Measurements from ENCODE around the gene RAB5A. TPM values are rescaled to one million over a fixed set of nuclear protein-coding genes. Genes with fewer than 3 reads are reported as not detected.
"Not testable (repeated sequence)": the region's sequence is repeated elsewhere in the genome, so short reads cannot be mapped to it uniquely, and the experiment has no call there.

The RAB5A gene, protein sequence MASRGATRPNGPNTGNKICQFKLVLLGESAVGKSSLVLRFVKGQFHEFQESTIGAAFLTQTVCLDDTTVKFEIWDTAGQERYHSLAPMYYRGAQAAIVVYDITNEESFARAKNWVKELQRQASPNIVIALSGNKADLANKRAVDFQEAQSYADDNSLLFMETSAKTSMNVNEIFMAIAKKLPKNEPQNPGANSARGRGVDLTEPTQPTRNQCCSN
- 10 to 100 TPM; 54.2 to 56.0 TPM for total RNA-seq

GRCh38 chr3:19946832-19947548 is at the start of gene RAB5A:
Gene RAB5A, plus strand, starts transcription at chr3:19947097. Its CDS starts 3,802 bp downstream, at chr3:19950899.
- H3K4me1 Mint-ChIP-seq, result peaks cover 37% of the 10 kb centered on the region
- peak within 1 kb of the TSS; percentile 98 for H3K27ac Mint-ChIP-seq
- peak; percentile 96 for DNase-seq
- H3K4me3 Mint-ChIP-seq, result peak within 1 kb of the TSS; percentile 99
- no peaks in the 10 kb centered on the region for H3K9me3 Mint-ChIP-seq
- no peaks in the 10 kb centered on the region for H3K27me3 Mint-ChIP-seq
- peaks cover 10% of the 10 kb centered on the region for H3K36me3 Mint-ChIP-seq

GRCh38 chr3:19898721-19899120 is 48.2 kb upstream of the RAB5A start:
- no peaks in the 10 kb centered on the region for H3K9me3 Mint-ChIP-seq
- no peak overlapping the region for H3K4me3 Mint-ChIP-seq
- no peaks in the 10 kb centered on the region for H3K27me3 Mint-ChIP-seq
- H3K4me1 Mint-ChIP-seq, result no peaks in the 10 kb centered on the region
- no peak for DNase-seq
- no peak overlapping the region for H3K27ac Mint-ChIP-seq
- no peaks in the 10 kb centered on the region for H3K36me3 Mint-ChIP-seq

- DNase-seq, result no peak
- H3K4me1 Mint-ChIP-seq, result no peaks in the 10 kb centered on the region
- no peaks in the 10 kb centered on the region for H3K36me3 Mint-ChIP-seq
These were observed 47.6 kb upstream of the RAB5A start for GRCh38 chr3:19899264-19899663.

GRCh38 chr3:19899833-19900232 is 47.1 kb upstream of the RAB5A start:
- H3K27me3 Mint-ChIP-seq, H3K9me3 Mint-ChIP-seq, H3K27ac Mint-ChIP-seq, DNase-seq, H3K4me3 Mint-ChIP-seq, H3K36me3 Mint-ChIP-seq, H3K4me1 Mint-ChIP-seq: not testable (repeated sequence)

More at GRCh38 chr3:19899264-19899663, 47.6 kb upstream of the RAB5A start:
- Mint-ChIP-seq H3K27me3 (no peaks in the 10 kb centered on the region), H3K4me3 (no peak overlapping the region), H3K9me3 (no peaks in the 10 kb centered on the region), H3K27ac (no peak overlapping the region)

DNA sequence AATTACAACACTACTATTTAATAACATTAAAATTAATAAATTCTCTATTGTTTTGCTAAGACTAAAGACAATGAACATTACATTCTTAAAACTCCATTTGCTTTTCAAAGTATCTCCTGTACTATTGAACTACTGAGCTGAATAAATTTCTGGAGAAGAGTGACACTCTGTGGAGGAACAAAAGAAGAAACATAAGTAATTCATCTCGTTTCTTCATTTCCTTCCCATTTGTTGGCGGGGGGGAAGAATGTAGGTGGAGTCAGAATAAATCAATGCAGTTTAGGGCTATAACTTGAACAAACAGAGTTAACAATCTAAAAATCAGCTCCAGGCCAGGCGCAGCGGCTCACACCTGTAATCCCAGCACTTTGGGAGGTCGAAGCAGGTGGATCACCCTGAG is 45.6 kb upstream of the RAB5A start:
- H3K4me3 Mint-ChIP-seq, result no peak overlapping the region
- no peaks in the 10 kb centered on the region for H3K36me3 Mint-ChIP-seq
- no peak overlapping the region for H3K27ac Mint-ChIP-seq
- H3K9me3 Mint-ChIP-seq, result no peaks in the 10 kb centered on the region
- DNase-seq, result no peak
- H3K27me3 Mint-ChIP-seq, result no peaks in the 10 kb centered on the region
- H3K4me1 Mint-ChIP-seq, result no peaks in the 10 kb centered on the region

GRCh38 chr3:19901918-19902317 is 45.0 kb upstream of the RAB5A start:
- Mint-ChIP-seq H3K27ac (no peak overlapping the region), H3K36me3 (no peaks in the 10 kb centered on the region), H3K4me1 (no peaks in the 10 kb centered on the region), H3K27me3 (no peaks in the 10 kb centered on the region), H3K4me3 (no peak overlapping the region), H3K9me3 (no peaks in the 10 kb centered on the region)
- no peak for DNase-seq

- Mint-ChIP-seq H3K9me3 (no peaks in the 10 kb centered on the region), H3K4me3 (no peak overlapping the region), H3K36me3 (no peaks in the 10 kb centered on the region), H3K27me3 (no peaks in the 10 kb centered on the region), H3K27ac (no peak overlapping the region), H3K4me1 (peaks cover 2% of the 10 kb centered on the region)
- no peak for DNase-seq
These were observed 43.2 kb upstream of the RAB5A start for GRCh38 chr3:19903649-19904048.

GRCh38 chr3:19907523-19907922 is 39.4 kb upstream of the RAB5A start:
- Mint-ChIP-seq H3K27me3 (no peaks in the 10 kb centered on the region), H3K27ac (no peak overlapping the region), H3K4me3 (no peak overlapping the region), H3K4me1 (peaks cover 2% of the 10 kb centered on the region), H3K9me3 (peaks cover 4% of the 10 kb centered on the region), H3K36me3 (no peaks in the 10 kb centered on the region)
- DNase-seq, result no peak

GRCh38 chr3:19911452-19911851 is 35.4 kb upstream of the RAB5A start:
- Mint-ChIP-seq H3K4me3 (no peak overlapping the region), H3K27me3 (no peaks in the 10 kb centered on the region), H3K4me1 (peaks cover 2% of the 10 kb centered on the region), H3K36me3 (no peaks in the 10 kb centered on the region), H3K27ac (no peak overlapping the region), H3K9me3 (peaks cover 13% of the 10 kb centered on the region)
- no peak for DNase-seq

DNA sequence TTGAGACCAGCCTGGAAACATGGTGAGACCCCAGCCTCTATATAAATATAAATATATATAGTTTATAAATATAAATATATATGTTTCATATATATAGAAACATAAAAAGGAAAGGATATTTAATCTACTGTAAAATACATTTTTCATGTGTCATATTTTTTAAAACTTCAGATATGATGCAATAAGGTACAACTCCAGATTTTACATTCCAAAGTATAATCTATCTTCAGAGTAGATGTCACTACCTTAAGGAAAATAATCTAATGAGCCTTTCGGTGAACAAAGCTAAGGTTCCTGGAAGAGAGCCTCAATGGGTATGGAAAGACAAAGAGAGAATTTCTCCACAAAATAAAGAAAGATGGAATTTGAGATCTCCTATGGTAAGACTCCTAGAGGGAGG is 29.7 kb upstream of the RAB5A start:
- peaks cover 9% of the 10 kb centered on the region for H3K9me3 Mint-ChIP-seq
- H3K36me3 Mint-ChIP-seq, result no peaks in the 10 kb centered on the region
- no peaks in the 10 kb centered on the region for H3K4me1 Mint-ChIP-seq
- DNase-seq, result no peak
- H3K27me3 Mint-ChIP-seq, result no peaks in the 10 kb centered on the region
- no peak overlapping the region for H3K4me3 Mint-ChIP-seq
- H3K27ac Mint-ChIP-seq, result no peak overlapping the region

GRCh38 chr3:19920401-19921080 is 26.4 kb upstream of the RAB5A start:
- Mint-ChIP-seq H3K4me1 (no peaks in the 10 kb centered on the region), H3K27me3 (no peaks in the 10 kb centered on the region), H3K9me3 (no peaks in the 10 kb centered on the region), H3K4me3 (no peak overlapping the region), H3K36me3 (no peaks in the 10 kb centered on the region), H3K27ac (no peak overlapping the region)
- no peak for DNase-seq

DNA sequence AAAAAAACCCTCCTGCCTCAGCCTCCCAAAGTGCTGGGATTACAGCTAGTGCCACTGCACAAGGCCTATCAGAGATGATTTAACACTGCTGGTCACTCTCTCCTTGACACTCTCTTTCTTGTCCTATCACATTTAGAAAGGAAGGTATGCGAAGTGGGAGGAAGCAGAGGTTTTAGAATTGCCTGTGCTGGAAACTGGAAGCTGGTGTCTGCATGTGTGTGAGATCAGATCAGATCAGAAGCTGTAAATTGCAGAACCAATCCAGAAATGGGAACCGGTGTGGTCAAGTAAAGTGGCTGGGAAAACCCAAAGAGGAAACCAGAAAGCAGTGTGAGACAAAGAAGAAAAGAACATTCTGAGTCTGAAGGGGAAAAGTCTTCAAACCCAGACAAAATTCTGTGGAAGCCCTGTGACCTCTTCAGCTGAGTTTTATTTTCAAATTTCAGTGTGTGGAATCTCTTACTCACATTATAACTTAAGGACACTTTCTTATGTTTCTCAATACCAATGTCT is 15.7 kb upstream of the RAB5A start:
- Mint-ChIP-seq H3K4me1 (peaks cover 26% of the 10 kb centered on the region), H3K4me3 (no peak overlapping the region), H3K36me3 (no peaks in the 10 kb centered on the region), H3K9me3 (no peaks in the 10 kb centered on the region), H3K27ac (peak overlapping the region; percentile 18), H3K27me3 (peaks cover 24% of the 10 kb centered on the region)
- peak; percentile 42 for DNase-seq

GRCh38 chr3:19931767-19932188 is 15.1 kb upstream of the RAB5A start:
- Mint-ChIP-seq H3K4me1 (peaks cover 26% of the 10 kb centered on the region), H3K27me3 (peaks cover 24% of the 10 kb centered on the region), H3K27ac (peak overlapping the region; percentile 18), H3K36me3 (no peaks in the 10 kb centered on the region), H3K9me3 (no peaks in the 10 kb centered on the region), H3K4me3 (peak overlapping the region; percentile 5)
- no peak for DNase-seq

GRCh38 chr3:19932422-19932821 is 14.5 kb upstream of the RAB5A start:
- peaks cover 17% of the 10 kb centered on the region for H3K27me3 Mint-ChIP-seq
- no peak for DNase-seq
- peaks cover 29% of the 10 kb centered on the region for H3K4me1 Mint-ChIP-seq
- no peaks in the 10 kb centered on the region for H3K9me3 Mint-ChIP-seq
- H3K36me3 Mint-ChIP-seq, result no peaks in the 10 kb centered on the region
- no peak overlapping the region for H3K4me3 Mint-ChIP-seq
- H3K27ac Mint-ChIP-seq, result no peak overlapping the region

GRCh38 chr3:19934098-19934566 is 12.8 kb upstream of the RAB5A start, which contains the start of gene EFHB:
Gene EFHB, minus strand, starts transcription at chr3:19934217. Its CDS starts 199 bp downstream, at chr3:19934018.
- H3K4me3 Mint-ChIP-seq, result no peak within 1 kb of the TSS
- H3K4me1 Mint-ChIP-seq, result peaks cover 35% of the 10 kb centered on the region
- H3K36me3 Mint-ChIP-seq, result no peaks in the 10 kb centered on the region
- no peak within 1 kb of the TSS for H3K27ac Mint-ChIP-seq
- peaks cover 15% of the 10 kb centered on the region for H3K27me3 Mint-ChIP-seq
- H3K9me3 Mint-ChIP-seq, result no peaks in the 10 kb centered on the region
- peak; percentile 10 for DNase-seq
